Measurements from ENCODE around the gene TSPAN14. TPM values are rescaled to one million over a fixed set of nuclear protein-coding genes. Genes with fewer than 3 reads are reported as not detected.

The TSPAN14 gene
- total and polyA plus RNA-seq, 10 of the 15 experiments (the other 5 are each of a cell fraction or from before 2014, with no cell fraction given): 2.5 to 31.7 (median 17.9) TPM

DNA sequence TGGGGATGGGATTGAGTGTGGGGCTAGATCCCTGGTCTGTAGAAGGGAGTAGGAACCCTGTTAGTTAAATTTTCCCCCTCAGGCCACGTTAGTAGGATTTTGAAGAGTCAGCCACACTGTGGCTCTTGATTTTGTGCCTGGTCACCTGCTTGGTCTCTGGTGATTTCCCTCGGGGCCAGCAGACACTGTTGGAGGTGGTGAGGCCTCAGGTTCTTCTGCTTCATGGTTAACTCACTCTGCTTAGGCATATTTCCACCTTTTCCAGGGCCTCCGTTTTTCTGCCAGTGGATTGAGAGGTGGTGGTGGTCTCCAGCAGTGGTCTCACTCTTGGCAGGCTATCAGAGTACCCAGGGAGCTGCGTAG lies 4.1 kb downstream of the TSPAN14 start:
- DNase-seq (ENCODE audit: low read depth, low spot score) (no peak), ATAC-seq (no peak), FAIRE-seq (no peak)
- RAD21 ChIA-PET (ENCODE audit: unreplicated experiment): interaction anchor here (1.4 to 21.4 kb wide), 6 partner anchors 9 to 139 kb away, joined by 5 to 412 read pairs (median 42); no protein-coding TSS in a partner anchor
- no peaks in the 10 kb centered on the region for H3K27me3 ChIP-seq (replicated peaks in 1 of 2; ENCODE audit: control insufficient read depth in 2 of 2, insufficient read depth in 2 of 2, low read length in 1 of 2)
- intact Hi-C loops (cut with micrococcal nuclease; ENCODE audit: unreplicated experiment): loop anchor here (5.0 to 10.0 kb wide), 3 partner anchors 44 to 647 kb away; no protein-coding TSS in a partner anchor
- no peaks in the 10 kb centered on the region for H3K9me3 ChIP-seq (replicated peaks; ENCODE audit: control insufficient read depth, insufficient read depth, low read length)
- peak overlapping the region; percentile 5; the same call in 1 of the 2 replicates for H3K9ac ChIP-seq (ENCODE audit: control insufficient read depth, insufficient read depth, low read length)
- CTCF ChIA-PET: interaction anchor here (1.2 to 21.5 kb wide), 4 partner anchors 10 to 43 kb away, joined by 4 to 402 read pairs (median 50); no protein-coding TSS in a partner anchor
- no TSS peak for BruUV-seq (replicated peaks)
- H3K36me3 ChIP-seq (ENCODE audit: control insufficient read depth in 2 of 2, insufficient read depth in 2 of 2, low read length in 1 of 2): no peaks in the 10 kb centered on the region
- H4K20me1 ChIP-seq (ENCODE audit: control insufficient read depth, insufficient read depth): no peaks in the 10 kb centered on the region; the same call in 1 of the 2 replicates
- 34% methylated on average over 4 of the region's 4 CpGs for WGBS (ENCODE audit: insufficient coverage, insufficient replicate concordance, low lambda C conversion rate, missing lambda C conversion rate)
- H3K4me2 ChIP-seq (ENCODE audit: control insufficient read depth, insufficient read depth): peak overlapping the region; percentile 51; the same call in 1 of the 2 replicates
- in situ Hi-C loops (cut with MboI): no loop called here
- peaks cover 70% of the 10 kb centered on the region for H3K4me1 ChIP-seq (ENCODE audit: control insufficient read depth, insufficient read depth, low read length)
- H3K4me3 ChIP-seq: peak overlapping the region; percentile 92; the same call in 1 of the 2 replicates
- POLR2A ChIA-PET: interaction anchor here (0.7 to 9.6 kb wide), 3 partner anchors 12 to 62 kb away, joined by 3 to 190 read pairs (median 60); no protein-coding TSS in a partner anchor
- TF ChIP-seq, protein P1, sequence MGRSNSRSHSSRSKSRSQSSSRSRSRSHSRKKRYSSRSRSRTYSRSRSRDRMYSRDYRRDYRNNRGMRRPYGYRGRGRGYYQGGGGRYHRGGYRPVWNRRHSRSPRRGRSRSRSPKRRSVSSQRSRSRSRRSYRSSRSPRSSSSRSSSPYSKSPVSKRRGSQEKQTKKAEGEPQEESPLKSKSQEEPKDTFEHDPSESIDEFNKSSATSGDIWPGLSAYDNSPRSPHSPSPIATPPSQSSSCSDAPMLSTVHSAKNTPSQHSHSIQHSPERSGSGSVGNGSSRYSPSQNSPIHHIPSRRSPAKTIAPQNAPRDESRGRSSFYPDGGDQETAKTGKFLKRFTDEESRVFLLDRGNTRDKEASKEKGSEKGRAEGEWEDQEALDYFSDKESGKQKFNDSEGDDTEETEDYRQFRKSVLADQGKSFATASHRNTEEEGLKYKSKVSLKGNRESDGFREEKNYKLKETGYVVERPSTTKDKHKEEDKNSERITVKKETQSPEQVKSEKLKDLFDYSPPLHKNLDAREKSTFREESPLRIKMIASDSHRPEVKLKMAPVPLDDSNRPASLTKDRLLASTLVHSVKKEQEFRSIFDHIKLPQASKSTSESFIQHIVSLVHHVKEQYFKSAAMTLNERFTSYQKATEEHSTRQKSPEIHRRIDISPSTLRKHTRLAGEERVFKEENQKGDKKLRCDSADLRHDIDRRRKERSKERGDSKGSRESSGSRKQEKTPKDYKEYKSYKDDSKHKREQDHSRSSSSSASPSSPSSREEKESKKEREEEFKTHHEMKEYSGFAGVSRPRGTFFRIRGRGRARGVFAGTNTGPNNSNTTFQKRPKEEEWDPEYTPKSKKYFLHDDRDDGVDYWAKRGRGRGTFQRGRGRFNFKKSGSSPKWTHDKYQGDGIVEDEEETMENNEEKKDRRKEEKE (IDR thresholded peaks at IDR 0.05): no peak
- TF ChIP-seq SREBF2 (IDR thresholded peaks at IDR 0.05; ENCODE audit: low read length) (no peak), TCF12 (IDR thresholded peaks at IDR 0.05; ENCODE audit: low read depth, low read length) (0 out of 2 replicates have a peak, but pooled peaks have one; percentile 16), KLF5 (IDR thresholded peaks at IDR 0.05; ENCODE audit: partially characterized antibody) (no peak), RAD51 (IDR thresholded peaks at IDR 0.05) (0 out of 2 replicates have a peak, but pooled peaks have one; percentile 22), BHLHE40 (IDR thresholded peaks at IDR 0.05; ENCODE audit: borderline replicate concordance in 1 of 2, low read depth in 2 of 2, low read length in 1 of 2) (peak; percentile 6 to 46; a peak in 1 of 4 replicates), NFXL1 (IDR thresholded peaks at IDR 0.05; ENCODE audit: borderline replicate concordance) (no peak), TARDBP (IDR thresholded peaks at IDR 0.05; ENCODE audit: borderline replicate concordance) (no peak), ESRRA (IDR thresholded peaks at IDR 0.05; ENCODE audit: low read length) (no peak)
- TF ChIP-seq, protein P2, sequence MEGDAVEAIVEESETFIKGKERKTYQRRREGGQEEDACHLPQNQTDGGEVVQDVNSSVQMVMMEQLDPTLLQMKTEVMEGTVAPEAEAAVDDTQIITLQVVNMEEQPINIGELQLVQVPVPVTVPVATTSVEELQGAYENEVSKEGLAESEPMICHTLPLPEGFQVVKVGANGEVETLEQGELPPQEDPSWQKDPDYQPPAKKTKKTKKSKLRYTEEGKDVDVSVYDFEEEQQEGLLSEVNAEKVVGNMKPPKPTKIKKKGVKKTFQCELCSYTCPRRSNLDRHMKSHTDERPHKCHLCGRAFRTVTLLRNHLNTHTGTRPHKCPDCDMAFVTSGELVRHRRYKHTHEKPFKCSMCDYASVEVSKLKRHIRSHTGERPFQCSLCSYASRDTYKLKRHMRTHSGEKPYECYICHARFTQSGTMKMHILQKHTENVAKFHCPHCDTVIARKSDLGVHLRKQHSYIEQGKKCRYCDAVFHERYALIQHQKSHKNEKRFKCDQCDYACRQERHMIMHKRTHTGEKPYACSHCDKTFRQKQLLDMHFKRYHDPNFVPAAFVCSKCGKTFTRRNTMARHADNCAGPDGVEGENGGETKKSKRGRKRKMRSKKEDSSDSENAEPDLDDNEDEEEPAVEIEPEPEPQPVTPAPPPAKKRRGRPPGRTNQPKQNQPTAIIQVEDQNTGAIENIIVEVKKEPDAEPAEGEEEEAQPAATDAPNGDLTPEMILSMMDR (IDR thresholded peaks at IDR 0.05 in 2 of 3, conservative IDR thresholded peaks at IDR 0.05 in 1 of 3; ENCODE audit: control insufficient read depth in 2 of 3, extremely low read depth in 1 of 3, insufficient read depth in 1 of 3, low read depth in 3 of 3, low read length in 3 of 3): no peak
- TF ChIP-seq, protein P3, sequence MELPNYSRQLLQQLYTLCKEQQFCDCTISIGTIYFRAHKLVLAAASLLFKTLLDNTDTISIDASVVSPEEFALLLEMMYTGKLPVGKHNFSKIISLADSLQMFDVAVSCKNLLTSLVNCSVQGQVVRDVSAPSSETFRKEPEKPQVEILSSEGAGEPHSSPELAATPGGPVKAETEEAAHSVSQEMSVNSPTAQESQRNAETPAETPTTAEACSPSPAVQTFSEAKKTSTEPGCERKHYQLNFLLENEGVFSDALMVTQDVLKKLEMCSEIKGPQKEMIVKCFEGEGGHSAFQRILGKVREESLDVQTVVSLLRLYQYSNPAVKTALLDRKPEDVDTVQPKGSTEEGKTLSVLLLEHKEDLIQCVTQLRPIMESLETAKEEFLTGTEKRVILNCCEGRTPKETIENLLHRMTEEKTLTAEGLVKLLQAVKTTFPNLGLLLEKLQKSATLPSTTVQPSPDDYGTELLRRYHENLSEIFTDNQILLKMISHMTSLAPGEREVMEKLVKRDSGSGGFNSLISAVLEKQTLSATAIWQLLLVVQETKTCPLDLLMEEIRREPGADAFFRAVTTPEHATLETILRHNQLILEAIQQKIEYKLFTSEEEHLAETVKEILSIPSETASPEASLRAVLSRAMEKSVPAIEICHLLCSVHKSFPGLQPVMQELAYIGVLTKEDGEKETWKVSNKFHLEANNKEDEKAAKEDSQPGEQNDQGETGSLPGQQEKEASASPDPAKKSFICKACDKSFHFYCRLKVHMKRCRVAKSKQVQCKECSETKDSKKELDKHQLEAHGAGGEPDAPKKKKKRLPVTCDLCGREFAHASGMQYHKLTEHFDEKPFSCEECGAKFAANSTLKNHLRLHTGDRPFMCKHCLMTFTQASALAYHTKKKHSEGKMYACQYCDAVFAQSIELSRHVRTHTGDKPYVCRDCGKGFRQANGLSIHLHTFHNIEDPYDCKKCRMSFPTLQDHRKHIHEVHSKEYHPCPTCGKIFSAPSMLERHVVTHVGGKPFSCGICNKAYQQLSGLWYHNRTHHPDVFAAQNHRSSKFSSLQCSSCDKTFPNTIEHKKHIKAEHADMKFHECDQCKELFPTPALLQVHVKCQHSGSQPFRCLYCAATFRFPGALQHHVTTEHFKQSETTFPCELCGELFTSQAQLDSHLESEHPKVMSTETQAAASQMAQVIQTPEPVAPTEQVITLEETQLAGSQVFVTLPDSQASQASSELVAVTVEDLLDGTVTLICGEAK (IDR thresholded peaks at IDR 0.05; ENCODE audit: borderline replicate concordance): no peak
- TF ChIP-seq, protein P4, sequence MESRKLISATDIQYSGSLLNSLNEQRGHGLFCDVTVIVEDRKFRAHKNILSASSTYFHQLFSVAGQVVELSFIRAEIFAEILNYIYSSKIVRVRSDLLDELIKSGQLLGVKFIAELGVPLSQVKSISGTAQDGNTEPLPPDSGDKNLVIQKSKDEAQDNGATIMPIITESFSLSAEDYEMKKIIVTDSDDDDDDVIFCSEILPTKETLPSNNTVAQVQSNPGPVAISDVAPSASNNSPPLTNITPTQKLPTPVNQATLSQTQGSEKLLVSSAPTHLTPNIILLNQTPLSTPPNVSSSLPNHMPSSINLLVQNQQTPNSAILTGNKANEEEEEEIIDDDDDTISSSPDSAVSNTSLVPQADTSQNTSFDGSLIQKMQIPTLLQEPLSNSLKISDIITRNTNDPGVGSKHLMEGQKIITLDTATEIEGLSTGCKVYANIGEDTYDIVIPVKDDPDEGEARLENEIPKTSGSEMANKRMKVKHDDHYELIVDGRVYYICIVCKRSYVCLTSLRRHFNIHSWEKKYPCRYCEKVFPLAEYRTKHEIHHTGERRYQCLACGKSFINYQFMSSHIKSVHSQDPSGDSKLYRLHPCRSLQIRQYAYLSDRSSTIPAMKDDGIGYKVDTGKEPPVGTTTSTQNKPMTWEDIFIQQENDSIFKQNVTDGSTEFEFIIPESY (IDR thresholded peaks at IDR 0.05): 0 out of 2 replicates have a peak, but pooled peaks have one; percentile 2
- SMC1A ChIA-PET (ENCODE audit: uncharacterized antibody, unreplicated experiment): interaction anchor here (11.7 to 36.0 kb wide), 3 partner anchors 8 to 47 kb away, joined by 87 to 1038 read pairs (median 192); no protein-coding TSS in a partner anchor
- no peak overlapping the region for H2AFZ ChIP-seq (ENCODE audit: control insufficient read depth, low read depth, low read length)
- peaks cover 82% of the 10 kb centered on the region for H3K79me2 ChIP-seq (ENCODE audit: control insufficient read depth, insufficient read depth, low read length)
- H3K27ac ChIP-seq (ENCODE audit: control insufficient read depth, insufficient read depth): peak overlapping the region; percentile 45
